ENCODE measurements around the gene PITHD1.

The PITHD1 gene

GRCh38 chr1:23752909-23753308 is 25.3 kb upstream of the PITHD1 start:
- TF ChIP-seq ZNF70 (CRISPR knock-in tag; IDR thresholded peaks at IDR 0.05) = no peak
- TF ChIP-seq TOX (CRISPR knock-in tag; IDR thresholded peaks at IDR 0.05; ENCODE audit: borderline replicate concordance) = no peak
- TF ChIP-seq ZC3H10 (CRISPR knock-in tag; IDR thresholded peaks at IDR 0.05) = no peak
- no peak for TF ChIP-seq GLIS3 (CRISPR knock-in tag; IDR thresholded peaks at IDR 0.05)
- TF ChIP-seq ARNTL (CRISPR knock-in tag; IDR thresholded peaks at IDR 0.05; ENCODE audit: borderline replicate concordance, low read depth) = no peak
- TF ChIP-seq PATZ1 (CRISPR knock-in tag; IDR thresholded peaks at IDR 0.05; ENCODE audit: borderline replicate concordance) = no peak
- no peak for TF ChIP-seq ZNF565 (CRISPR knock-in tag; conservative IDR thresholded peaks at IDR 0.05; ENCODE audit: low read depth)
- no peak for TF ChIP-seq CREB5 (CRISPR knock-in tag; IDR thresholded peaks at IDR 0.05; ENCODE audit: low read depth)
- TF ChIP-seq ZNF8 (CRISPR knock-in tag; IDR thresholded peaks at IDR 0.05) = no peak
- no peak for TF ChIP-seq ZFP3 (CRISPR knock-in tag; IDR thresholded peaks at IDR 0.05)
- TF ChIP-seq, protein P1, sequence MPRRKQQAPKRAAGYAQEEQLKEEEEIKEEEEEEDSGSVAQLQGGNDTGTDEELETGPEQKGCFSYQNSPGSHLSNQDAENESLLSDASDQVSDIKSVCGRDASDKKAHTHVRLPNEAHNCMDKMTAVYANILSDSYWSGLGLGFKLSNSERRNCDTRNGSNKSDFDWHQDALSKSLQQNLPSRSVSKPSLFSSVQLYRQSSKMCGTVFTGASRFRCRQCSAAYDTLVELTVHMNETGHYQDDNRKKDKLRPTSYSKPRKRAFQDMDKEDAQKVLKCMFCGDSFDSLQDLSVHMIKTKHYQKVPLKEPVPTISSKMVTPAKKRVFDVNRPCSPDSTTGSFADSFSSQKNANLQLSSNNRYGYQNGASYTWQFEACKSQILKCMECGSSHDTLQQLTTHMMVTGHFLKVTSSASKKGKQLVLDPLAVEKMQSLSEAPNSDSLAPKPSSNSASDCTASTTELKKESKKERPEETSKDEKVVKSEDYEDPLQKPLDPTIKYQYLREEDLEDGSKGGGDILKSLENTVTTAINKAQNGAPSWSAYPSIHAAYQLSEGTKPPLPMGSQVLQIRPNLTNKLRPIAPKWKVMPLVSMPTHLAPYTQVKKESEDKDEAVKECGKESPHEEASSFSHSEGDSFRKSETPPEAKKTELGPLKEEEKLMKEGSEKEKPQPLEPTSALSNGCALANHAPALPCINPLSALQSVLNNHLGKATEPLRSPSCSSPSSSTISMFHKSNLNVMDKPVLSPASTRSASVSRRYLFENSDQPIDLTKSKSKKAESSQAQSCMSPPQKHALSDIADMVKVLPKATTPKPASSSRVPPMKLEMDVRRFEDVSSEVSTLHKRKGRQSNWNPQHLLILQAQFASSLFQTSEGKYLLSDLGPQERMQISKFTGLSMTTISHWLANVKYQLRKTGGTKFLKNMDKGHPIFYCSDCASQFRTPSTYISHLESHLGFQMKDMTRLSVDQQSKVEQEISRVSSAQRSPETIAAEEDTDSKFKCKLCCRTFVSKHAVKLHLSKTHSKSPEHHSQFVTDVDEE (CRISPR knock-in tag; IDR thresholded peaks at IDR 0.05) = no peak
- no peak for ATAC-seq

DNA sequence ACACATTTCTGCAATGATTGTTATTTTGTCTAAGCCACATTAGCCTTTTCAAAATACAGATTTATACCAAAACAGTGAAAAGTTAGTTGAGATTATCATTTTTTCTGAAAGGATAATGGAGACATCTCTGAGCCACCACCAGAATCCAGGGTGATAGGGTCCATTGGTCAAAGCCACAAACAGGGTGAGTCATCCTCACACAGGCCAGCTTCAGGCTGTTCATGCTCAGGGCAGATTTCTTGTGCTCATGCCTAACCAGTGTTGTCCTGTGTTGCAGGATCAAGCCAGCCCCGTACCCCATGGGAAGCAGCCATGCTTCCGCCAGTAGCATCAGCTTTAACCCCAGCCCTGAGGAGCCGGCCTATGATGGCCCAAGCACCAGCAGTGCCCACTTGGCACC is 21.5 kb upstream of the PITHD1 start:
- peak; percentile 69 for ATAC-seq
- TF ChIP-seq TOX (CRISPR knock-in tag; IDR thresholded peaks at IDR 0.05; ENCODE audit: borderline replicate concordance) (no peak), ZC3H10 (CRISPR knock-in tag; IDR thresholded peaks at IDR 0.05) (no peak), OSR1 (CRISPR knock-in tag; IDR thresholded peaks at IDR 0.05) (no peak), GLIS3 (CRISPR knock-in tag; IDR thresholded peaks at IDR 0.05) (no peak), PPARA (CRISPR knock-in tag; IDR thresholded peaks at IDR 0.05; ENCODE audit: borderline replicate concordance) (no peak), BACH2 (CRISPR knock-in tag; IDR thresholded peaks at IDR 0.05; ENCODE audit: borderline replicate concordance) (no peak)
- TF ChIP-seq, protein P2, sequence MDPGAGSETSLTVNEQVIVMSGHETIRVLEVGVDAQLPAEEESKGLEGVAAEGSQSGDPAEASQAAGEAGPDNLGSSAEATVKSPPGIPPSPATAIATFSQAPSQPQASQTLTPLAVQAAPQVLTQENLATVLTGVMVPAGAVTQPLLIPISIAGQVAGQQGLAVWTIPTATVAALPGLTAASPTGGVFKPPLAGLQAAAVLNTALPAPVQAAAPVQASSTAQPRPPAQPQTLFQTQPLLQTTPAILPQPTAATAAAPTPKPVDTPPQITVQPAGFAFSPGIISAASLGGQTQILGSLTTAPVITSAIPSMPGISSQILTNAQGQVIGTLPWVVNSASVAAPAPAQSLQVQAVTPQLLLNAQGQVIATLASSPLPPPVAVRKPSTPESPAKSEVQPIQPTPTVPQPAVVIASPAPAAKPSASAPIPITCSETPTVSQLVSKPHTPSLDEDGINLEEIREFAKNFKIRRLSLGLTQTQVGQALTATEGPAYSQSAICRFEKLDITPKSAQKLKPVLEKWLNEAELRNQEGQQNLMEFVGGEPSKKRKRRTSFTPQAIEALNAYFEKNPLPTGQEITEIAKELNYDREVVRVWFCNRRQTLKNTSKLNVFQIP (CRISPR knock-in tag; IDR thresholded peaks at IDR 0.05; ENCODE audit: borderline replicate concordance, low read depth) = no peak

DNA sequence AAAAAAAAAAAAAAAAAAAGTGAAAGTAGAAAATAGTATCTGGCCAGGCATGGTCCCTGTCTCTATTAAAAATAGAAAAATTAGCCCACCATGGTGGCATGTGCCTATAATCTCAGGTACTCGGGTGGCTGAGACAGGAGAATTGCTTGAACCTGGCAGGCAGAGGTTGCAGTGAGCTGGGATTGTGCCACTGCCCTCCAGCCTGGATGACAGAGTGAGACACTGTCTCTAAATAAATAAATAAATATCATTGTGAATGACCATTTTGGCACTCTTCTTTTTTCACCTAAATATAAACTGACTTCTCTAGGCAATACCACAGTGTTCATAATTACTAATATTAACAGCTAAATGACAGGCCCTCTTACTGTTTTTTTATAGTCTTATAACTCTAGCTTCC is 20.4 kb upstream of the PITHD1 start:
- no peak for ATAC-seq
- TF ChIP-seq ZFP30 (CRISPR knock-in tag; IDR thresholded peaks at IDR 0.05) (no peak), PATZ1 (CRISPR knock-in tag; IDR thresholded peaks at IDR 0.05; ENCODE audit: borderline replicate concordance) (no peak), CREB5 (CRISPR knock-in tag; IDR thresholded peaks at IDR 0.05; ENCODE audit: low read depth) (no peak), ESRRG (CRISPR knock-in tag; IDR thresholded peaks at IDR 0.05) (no peak), BACH2 (CRISPR knock-in tag; IDR thresholded peaks at IDR 0.05; ENCODE audit: borderline replicate concordance) (no peak), ZC3H10 (CRISPR knock-in tag; IDR thresholded peaks at IDR 0.05) (no peak), CSDC2 (CRISPR knock-in tag; IDR thresholded peaks at IDR 0.05) (no peak), ZFP3 (CRISPR knock-in tag; IDR thresholded peaks at IDR 0.05) (no peak), RARB (CRISPR knock-in tag; IDR thresholded peaks at IDR 0.05) (no peak), GLIS3 (CRISPR knock-in tag; IDR thresholded peaks at IDR 0.05) (no peak), SNAI2 (CRISPR knock-in tag; IDR thresholded peaks at IDR 0.05) (no peak), TCF4 (CRISPR knock-in tag; IDR thresholded peaks at IDR 0.05; ENCODE audit: borderline replicate concordance) (no peak), ISL1 (CRISPR knock-in tag; IDR thresholded peaks at IDR 0.05) (no peak), ZNF565 (CRISPR knock-in tag; conservative IDR thresholded peaks at IDR 0.05; ENCODE audit: low read depth) (no peak), OSR1 (CRISPR knock-in tag; IDR thresholded peaks at IDR 0.05) (no peak)
- TF ChIP-seq, protein P3, sequence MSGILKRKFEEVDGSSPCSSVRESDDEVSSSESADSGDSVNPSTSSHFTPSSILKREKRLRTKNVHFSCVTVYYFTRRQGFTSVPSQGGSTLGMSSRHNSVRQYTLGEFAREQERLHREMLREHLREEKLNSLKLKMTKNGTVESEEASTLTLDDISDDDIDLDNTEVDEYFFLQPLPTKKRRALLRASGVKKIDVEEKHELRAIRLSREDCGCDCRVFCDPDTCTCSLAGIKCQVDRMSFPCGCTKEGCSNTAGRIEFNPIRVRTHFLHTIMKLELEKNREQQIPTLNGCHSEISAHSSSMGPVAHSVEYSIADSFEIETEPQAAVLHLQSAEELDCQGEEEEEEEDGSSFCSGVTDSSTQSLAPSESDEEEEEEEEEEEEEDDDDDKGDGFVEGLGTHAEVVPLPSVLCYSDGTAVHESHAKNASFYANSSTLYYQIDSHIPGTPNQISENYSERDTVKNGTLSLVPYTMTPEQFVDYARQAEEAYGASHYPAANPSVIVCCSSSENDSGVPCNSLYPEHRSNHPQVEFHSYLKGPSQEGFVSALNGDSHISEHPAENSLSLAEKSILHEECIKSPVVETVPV (CRISPR knock-in tag; IDR thresholded peaks at IDR 0.05) = no peak

Measured in SK-N-SH treated with all-trans-retinoic acid at 6 μM for 48 hours (cell line).